Occipital lobe (tissue), 2 donors: ENCODE measurements around the gene RAD51B. TPM values are rescaled to one million over a fixed set of nuclear protein-coding genes. Genes with fewer than 3 reads are reported as not detected.

Source experiments
- DNase-seq: peaks from one replicate; lab custom pipeline; 2025; lab: John Stamatoyannopoulos, UW
- total RNA-seq: library from RNA; depleted of rRNA; stranded (reverse); fragments of >200 nt; gene quantifications from one replicate; pipeline ENCODE4 v1.2.3, GENCODE V29; 2014

The RAD51B gene
- total RNA-seq, 1 donor from 2014 or later: 9.8 TPM

DNA sequence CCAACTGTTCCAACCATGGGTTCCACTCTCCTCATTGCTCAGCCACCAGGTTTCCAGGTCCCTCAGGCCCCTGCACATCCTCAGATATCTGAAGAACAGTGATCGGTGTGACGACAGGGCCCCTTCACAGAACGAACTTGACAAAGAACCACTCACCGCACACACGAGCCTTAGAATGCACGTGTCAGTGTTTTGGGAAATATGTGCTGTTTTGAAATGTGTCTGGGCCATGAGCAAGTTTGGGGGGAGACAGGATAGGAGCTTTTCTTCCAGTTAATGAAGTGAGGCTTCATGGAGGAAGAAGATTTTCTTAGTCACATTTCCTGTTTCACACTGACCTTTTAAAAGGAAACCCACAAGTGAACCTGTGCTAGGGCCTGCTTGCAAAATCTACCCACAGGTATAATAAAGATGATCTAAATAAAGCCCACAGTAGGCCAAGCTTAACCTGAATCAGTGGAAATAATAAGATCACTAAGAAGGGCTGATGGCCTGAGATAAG, 914.7 kb downstream of the RAD51B start:
- DNase-seq: no peak

GRCh38 chr14:68735856-68736255, 916.3 kb downstream of the RAD51B start:
- no peak for DNase-seq

- DNase-seq: no peak
Observed at GRCh38 chr14:68736471-68736871, 916.9 kb downstream of the RAD51B start.

DNA sequence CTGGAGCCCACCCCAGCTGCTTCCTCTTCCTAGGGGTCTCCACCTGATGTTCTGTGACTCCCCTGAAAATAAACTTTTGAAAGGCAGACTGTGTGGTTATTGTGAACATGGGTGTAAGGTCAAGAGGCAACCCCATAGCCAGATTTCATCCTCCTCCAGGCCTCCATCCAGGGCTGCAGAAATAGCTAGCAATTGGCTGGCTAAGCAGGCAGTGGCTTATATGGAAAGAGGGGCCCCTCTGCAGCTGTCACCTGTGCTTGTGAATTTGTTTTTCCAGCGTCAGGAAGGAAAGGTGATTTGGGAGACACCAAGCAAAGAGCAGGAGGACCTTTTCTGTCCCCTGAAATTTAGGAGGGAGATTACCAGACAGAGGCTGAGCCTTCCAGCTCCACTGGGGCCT, 917.5 kb downstream of the RAD51B start:
- DNase-seq: no peak

DNA sequence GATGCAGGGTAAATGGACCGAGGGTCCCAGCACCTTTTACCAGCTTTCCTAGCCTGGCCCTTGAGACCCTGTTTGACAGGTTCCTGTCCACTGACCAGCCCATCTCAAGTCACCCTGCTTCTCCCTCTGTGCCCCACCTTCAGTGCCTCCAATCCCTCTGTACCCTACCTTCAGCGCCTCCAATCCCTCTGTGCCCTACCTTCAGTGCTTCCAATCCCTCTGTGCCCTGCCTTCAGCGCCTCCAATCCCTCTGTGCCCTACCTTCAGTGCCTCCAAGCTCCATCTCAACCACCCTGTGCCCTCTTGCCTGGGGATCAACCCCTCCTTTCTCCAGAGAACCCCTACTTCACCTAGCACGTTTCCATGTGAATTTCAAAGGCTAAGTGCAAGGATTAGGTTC, 919.0 kb downstream of the RAD51B start:
- DNase-seq: no peak

GRCh38 chr14:68739701-68740100, 920.1 kb downstream of the RAD51B start:
- no peak for DNase-seq

DNA sequence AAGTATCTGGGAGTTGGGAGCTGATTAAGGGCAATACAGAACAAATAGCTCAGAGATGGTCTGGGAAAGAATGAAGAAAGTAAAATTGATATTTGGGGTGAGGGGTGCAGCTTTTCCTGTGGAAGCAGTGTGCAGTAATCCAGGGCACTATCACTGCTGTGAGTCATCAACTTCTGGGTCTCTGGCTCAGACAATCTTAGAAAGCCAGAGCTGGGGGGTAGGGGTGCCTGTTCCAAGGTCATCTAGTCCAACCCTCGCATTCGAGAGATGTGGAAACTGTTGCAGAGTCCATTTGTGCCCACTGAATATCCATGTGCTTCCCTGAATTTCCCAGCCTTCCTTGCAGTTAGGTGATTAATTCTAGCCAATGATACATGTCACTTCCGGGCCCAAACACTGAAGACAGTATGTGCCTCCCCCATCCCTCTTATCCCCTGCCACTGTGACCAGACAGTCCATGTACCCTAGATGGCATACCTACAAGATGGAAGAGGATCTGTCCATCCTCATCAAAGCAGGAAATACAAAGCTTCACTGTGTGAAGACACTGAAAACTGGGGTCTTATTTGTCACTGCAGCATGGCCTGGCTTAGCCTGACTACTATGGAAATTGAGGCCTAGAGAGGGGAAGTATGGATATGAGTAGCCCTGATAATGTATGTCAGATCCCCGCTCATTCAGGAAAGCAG, 921.4 kb downstream of the RAD51B start:
- no peak for DNase-seq

DNA sequence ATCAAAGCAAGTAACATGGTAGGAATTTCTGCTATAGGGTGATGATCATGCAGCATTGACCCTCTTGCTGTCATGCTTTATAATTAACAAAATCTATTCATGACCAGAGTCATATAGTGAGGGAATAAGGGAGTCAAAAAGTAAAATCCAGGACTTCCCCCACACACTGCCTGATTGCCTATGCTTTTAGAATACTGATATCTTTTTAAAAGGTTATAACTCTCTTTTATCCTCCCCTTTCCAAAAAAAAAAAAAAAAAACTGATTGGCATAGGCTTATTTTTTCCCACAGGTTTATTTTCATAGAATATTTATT, 921.9 kb downstream of the RAD51B start:
- DNase-seq: no peak

DNA sequence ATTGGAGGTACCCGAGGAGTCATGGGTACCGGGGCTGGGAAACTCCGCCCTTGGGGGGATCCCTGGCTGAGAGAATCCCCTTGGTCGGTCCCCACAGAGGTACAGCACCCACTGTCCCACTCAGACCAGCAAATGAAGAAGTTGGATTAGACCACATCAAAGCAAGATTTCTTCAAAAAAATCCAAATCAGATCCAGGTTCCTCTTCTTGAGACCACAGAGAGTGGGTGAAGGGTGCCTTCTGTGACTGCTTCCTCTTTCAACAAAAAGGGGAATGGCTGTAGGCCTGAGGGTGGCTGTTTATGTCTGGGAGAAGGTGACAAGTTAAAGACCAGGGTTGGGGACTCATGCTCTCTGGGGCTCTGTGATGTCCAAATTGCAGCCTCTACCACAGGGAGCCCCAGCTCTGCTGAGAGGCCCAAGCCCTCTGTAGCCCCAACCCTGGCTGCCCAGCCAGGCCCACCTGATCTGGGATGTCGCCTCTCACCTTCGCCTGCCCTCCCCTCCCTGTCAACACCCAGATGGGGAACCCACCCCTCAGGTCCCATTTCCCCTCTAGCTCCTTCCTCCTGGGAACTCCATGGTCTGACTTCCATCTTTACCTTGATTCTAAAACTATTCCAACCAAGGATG, 922.4 kb downstream of the RAD51B start:
- no peak for DNase-seq

GRCh38 chr14:68744613-68745012, 925.0 kb downstream of the RAD51B start:
- DNase-seq: no peak

DNA sequence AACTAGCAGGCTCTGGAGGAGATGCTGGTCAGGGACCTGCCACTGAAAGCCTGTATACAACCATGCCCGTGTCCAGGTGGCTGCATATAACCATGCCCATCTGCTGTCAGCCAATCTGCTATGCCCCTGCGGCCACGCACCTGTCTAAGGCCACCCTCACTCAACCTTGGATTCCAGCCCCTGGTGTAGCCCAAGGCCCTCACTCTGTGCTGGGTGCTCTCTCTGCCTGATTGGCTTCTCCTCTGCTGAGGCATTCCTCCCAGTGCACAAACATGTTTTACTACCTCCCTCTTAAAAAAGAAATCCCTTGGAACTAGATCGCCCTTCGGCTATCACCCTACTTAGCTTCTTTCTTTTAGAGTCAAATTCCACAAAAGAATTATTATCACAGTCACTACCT, 927.8 kb downstream of the RAD51B start:
- DNase-seq: no peak

- no peak for DNase-seq
Observed at GRCh38 chr14:68748260-68748659, 928.7 kb downstream of the RAD51B start.

GRCh38 chr14:68748691-68749090, 929.1 kb downstream of the RAD51B start:
- DNase-seq: no peak

DNA sequence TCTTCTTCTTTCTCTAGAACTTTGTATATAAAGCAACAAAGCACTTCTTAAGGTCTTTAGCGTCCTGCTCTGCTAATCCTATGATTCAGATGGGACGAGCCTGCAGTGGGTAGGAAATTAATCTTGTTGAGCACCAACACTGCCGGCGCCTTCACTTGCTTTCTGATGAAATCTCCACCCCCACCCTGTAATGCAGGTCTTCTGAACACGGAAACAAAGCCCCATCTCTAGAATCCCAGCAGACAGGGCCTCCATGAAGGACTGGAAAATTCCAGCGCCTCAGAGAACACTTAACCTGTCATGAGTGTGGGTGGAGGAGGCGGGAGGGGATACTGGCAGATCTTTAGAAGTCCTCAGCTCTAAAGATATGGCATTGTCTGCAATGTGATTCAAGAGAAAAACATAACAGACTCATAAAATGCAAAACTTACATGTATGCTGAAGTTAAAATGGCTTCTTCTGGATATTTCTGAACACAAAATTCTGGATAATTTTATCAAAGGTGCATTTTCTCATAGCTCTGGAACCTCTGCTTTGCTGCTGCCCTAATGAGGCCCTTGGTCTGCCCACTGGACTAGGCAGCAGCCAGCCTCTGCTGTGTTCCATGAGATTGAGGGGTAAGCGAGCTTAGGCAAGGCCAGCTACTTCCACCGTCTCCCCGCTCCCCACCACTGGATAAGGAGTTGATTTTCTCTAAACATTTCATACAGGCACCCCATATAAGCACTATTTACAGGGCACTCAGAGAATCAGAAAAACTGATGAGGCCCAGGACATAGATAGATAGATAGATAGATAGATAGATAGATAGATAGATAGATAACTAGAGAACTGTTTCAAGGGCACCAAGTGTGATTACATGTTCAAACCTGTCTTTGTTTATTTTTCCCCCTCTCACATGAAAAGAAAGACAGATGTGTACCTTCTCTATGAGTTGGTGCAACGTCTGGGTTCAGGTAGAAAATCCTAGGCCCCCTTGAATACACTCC, 930.2 kb downstream of the RAD51B start:
- DNase-seq: no peak

- no peak for DNase-seq
Observed at GRCh38 chr14:68752271-68753006, 932.9 kb downstream of the RAD51B start.

DNA sequence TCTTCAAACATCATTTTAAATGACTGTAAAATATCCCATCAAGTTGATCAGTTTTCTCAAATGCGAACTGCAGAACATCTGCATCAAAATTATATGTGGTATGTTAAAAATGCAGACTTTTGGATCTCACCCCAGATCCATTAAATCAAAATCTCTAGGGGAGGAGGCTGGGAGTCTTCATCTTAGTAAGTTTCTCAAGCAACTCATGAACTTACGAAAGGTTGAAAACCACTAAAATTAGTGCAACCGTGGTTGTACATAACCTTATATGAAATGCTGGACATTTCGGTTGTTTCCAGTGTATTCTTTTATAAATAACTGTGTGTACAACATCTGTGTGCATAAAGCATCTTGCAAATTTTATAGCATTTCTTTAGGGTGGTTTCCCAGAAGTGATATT, 934.1 kb downstream of the RAD51B start:
- DNase-seq: no peak

GRCh38 chr14:68755016-68755353, 935.4 kb downstream of the RAD51B start:
- DNase-seq: no peak

DNA sequence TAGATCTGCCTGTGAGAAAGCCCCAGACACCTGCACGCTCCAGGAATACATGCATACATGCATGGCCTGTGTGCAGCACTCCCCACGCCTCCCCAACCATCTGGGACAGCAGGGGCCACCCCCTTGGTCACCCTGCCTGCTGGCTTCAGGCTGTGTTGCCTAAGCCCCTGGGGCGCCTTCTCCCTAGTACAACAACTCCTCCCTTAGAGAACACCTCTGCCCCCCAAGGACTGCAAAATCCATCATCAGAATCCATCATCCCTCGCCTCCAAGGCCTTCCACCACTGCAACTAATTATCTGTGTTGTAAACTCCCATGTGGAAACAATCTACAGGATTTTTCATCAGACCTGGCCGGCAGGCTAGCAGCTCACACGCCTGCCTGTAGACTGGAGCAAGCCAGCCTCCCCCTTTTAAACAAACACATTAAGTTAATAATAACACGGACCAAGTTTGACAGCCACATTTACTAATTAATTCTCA, 936.5 kb downstream of the RAD51B start:
- DNase-seq: no peak

- DNase-seq: no peak
Observed at GRCh38 chr14:68756734-68757133, 937.2 kb downstream of the RAD51B start.

GRCh38 chr14:68757618-68758081, 938.1 kb downstream of the RAD51B start:
- DNase-seq: no peak

DNA sequence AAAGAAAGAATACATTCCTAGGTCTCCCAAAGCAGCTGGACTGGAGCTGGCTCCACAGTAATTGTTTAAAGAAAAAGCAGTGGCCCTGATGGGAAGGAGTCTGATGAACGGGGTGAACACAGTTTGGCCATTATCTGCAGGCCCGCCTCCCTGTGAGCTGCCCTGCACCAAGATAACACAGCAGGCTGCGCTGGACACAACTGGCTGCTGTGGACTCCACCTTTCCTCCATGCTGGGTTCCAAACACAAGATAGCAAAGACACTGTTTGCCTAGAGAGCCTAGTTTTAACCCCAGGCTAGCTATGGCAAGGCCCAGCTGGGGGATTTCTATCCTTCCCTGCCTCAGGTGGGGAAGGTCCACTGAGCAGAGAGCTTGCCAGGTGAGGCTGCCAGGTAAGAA, 938.7 kb downstream of the RAD51B start:
- DNase-seq: no peak
